Brain microvascular endothelial cell (primary cell): ENCODE data around the gene CEP43.

Experiments
- DNase-seq: peaks from one replicate; pipeline ENCODE4 v3.0.0-alpha.2; 2020
- H3K27ac ChIP-seq: fragments of 250-450 bp; sonication (Bioruptor Pico); 2 replicates; pipeline ENCODE4 v1.5.1; 2020; ENCODE audit warnings: mild to moderate bottlenecking, moderate library complexity
- H3K27me3 ChIP-seq: fragments of 250-450 bp; sonication (Bioruptor Pico); replicated peaks from 2 replicates; pipeline ENCODE4 v1.5.1; 2020; ENCODE audit warnings: mild to moderate bottlenecking
- H3K36me3 ChIP-seq: fragments of 250-450 bp; sonication (Bioruptor Pico); replicated peaks from 2 replicates; pipeline ENCODE4 v1.5.1; 2020; ENCODE audit warnings: mild to moderate bottlenecking
- H3K4me3 ChIP-seq: 2 replicates; pipeline ENCODE4 v1.5.1; 2011; ENCODE audit warnings: low read depth, mild to moderate bottlenecking, control low read depth, low read length, moderate library complexity
- in situ Hi-C: cut with HindIII; loops from 2 replicates; pipeline ENCODE4 v1.10.0; 2017; ENCODE audit warnings: low sequenced_read_pairs, low pct_ligation_motif_present
- TF ChIP-seq, protein P1 (sequence below): IDR thresholded peaks from 2 replicates; pipeline ENCODE4 v1.5.1; 2011; ENCODE audit warnings: low read depth, mild to moderate bottlenecking, moderate library complexity, low read length, control low read depth, inconsistent platforms; ENCODE audit errors: missing control alignments

Gene CEP43

DNA sequence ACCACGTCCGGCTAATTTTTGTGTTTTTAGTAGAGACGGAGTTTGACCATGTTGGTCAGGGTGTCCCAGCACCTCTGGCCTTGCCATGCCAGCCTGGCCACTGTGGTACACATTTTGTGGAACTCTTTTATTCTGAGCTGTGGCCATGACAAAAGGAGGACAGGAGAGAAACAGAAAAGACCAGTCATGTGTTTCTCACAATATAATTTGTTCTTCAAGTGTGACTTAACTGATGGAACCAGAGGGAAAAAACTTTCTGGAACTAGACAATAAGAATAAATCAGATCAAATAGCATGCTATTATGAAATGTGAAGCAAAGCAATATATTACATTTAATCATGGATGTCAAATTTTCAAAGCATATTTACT, 38.6 kb upstream of the CEP43 start:
- Histone ChIP-seq H3K27ac (no peak overlapping the region), H3K36me3 (no peaks in the 10 kb centered on the region), H3K27me3 (no peaks in the 10 kb centered on the region), H3K4me3 (no peak overlapping the region)
- in situ Hi-C loops, result no loop called here
- DNase-seq, result no peak
- TF ChIP-seq, protein P1, sequence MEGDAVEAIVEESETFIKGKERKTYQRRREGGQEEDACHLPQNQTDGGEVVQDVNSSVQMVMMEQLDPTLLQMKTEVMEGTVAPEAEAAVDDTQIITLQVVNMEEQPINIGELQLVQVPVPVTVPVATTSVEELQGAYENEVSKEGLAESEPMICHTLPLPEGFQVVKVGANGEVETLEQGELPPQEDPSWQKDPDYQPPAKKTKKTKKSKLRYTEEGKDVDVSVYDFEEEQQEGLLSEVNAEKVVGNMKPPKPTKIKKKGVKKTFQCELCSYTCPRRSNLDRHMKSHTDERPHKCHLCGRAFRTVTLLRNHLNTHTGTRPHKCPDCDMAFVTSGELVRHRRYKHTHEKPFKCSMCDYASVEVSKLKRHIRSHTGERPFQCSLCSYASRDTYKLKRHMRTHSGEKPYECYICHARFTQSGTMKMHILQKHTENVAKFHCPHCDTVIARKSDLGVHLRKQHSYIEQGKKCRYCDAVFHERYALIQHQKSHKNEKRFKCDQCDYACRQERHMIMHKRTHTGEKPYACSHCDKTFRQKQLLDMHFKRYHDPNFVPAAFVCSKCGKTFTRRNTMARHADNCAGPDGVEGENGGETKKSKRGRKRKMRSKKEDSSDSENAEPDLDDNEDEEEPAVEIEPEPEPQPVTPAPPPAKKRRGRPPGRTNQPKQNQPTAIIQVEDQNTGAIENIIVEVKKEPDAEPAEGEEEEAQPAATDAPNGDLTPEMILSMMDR, result no peak

DNA sequence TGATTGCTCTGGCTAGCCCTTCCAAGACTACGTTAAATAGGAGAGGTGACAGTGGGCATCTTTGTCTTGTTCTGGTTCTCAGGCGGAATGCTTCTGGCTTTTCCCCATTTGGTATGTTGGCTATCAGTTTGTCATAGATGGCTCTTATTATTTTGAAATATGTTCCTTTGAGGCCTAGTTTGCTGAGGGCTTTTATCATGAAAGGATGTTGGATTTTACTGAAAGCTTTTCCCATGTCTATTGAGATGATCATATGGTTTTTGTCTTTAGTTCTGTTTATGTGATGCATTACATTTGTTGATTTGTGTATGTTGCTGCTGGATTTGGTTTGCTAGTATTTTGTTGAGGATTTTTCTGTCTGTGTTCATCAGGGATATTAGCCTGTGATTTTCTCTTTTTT, 32.9 kb upstream of the CEP43 start:
- no peaks in the 10 kb centered on the region for H3K27me3 ChIP-seq
- no peak overlapping the region for H3K4me3 ChIP-seq
- in situ Hi-C loops, result no loop called here
- H3K36me3 ChIP-seq, result no peaks in the 10 kb centered on the region
- TF ChIP-seq, protein P1, result no peak
- H3K27ac ChIP-seq, result no peak overlapping the region
- no peak for DNase-seq

DNA sequence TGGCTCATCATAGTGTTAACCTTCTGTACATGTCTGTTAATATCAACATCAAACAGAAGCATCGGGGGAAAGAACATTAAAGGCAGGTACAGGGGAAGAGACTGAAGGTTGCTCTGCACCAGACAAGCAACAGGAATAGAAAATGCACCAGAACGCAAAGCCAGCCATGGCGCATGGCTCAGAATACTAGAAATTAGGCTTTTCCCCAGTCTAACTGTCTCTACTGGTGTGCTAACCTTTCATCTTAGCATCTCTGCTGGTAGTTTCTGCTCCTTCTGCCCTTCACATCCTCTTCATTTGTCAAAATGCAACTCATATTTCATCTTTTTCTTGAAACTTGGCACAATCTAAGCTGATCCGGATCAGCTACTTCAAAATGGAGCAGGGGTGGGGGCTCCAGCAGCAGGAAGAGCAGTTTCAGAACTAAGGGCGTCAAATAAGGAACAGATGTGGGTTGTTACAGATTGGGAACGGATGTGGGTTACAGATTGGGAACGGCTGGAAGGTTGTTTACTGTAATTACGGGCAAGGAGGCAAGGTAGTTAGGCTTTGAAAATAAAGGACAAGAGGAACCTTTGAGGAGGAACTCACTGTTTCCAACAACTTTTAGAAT, 29.7 kb upstream of the CEP43 start:
- Histone ChIP-seq H3K27me3 (no peaks in the 10 kb centered on the region), H3K27ac (no peak overlapping the region), H3K4me3 (no peak overlapping the region), H3K36me3 (no peaks in the 10 kb centered on the region)
- TF ChIP-seq, protein P1, result no peak
- in situ Hi-C loops, result no loop called here
- no peak for DNase-seq

DNA sequence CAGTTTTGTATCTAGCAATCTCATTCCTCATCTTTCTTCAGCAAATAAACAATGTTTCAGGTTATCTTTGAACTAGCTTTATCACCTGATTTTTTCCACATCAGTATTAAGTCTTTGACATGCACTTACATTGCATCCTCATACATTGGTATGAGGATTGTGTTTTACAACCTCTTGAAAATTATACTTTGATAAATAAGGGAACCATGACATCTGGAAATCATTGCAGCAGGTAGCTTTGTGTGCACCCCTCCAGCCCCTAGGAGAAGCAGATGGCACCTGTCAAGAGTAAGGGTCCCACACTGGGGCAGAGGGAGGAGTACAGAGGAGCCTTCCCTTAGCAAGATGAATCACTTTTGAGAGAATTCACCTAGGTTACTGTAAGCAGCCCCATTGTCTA, 29.1 kb upstream of the CEP43 start:
- TF ChIP-seq, protein P1, result no peak
- in situ Hi-C loops, result no loop called here
- H3K27ac ChIP-seq, result no peak overlapping the region

DNA sequence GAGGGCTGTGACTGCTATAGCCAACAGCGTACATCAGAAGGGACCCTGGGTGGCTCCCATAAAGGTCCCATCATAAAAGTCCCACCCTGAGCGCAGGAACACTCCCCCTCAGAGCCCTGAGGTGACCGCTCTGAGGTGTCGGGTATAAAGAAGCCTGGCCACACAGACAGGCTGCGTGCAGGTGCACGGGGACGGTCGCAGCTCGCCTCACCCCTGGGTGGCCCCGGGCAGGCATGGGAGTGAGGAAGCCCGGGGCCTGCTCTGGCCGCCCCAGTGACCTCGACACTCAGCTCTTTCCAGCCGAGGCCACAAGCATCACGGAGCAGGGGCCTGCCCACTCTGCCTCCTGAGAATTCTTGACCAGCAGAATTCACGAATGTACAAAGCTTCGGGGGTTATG, 28.4 kb upstream of the CEP43 start:
- Histone ChIP-seq H3K4me3 (no peak overlapping the region), H3K27me3 (no peaks in the 10 kb centered on the region), H3K36me3 (no peaks in the 10 kb centered on the region), H3K27ac (no peak overlapping the region)
- DNase-seq, result no peak
- in situ Hi-C loops, result no loop called here
- TF ChIP-seq, protein P1, result no peak

More for the DNA sequence above, 29.1 kb upstream of the CEP43 start:
- Histone ChIP-seq H3K36me3 (no peaks in the 10 kb centered on the region), H3K4me3 (no peak overlapping the region), H3K27me3 (no peaks in the 10 kb centered on the region)
- DNase-seq, result no peak

DNA sequence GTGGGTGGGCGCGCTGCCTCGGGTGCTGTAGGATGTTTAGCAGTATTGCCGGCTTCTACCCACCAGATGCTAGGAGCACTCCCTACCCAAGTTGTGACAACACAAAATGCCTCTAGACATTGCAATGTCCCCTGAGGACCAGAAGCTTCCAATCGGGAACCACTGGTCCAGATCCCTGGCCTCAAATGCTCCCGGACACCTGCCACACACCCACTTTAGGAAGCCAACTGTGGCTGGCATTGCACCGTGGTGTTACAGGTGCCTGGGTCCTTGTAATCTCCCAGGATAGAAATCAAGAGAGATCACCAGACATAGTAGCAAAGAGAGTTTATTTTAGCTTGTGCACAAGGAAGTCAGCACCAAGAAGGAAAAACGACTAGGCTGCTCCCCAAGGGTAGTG, 27.9 kb upstream of the CEP43 start:
- in situ Hi-C loops, result no loop called here
- no peaks in the 10 kb centered on the region for H3K36me3 ChIP-seq
- no peak for DNase-seq
- no peak overlapping the region for H3K4me3 ChIP-seq
- TF ChIP-seq, protein P1, result no peak
- no peak overlapping the region for H3K27ac ChIP-seq
- no peaks in the 10 kb centered on the region for H3K27me3 ChIP-seq
